ENCODE measurements around the gene ITPR3.

The ITPR3 gene

GRCh38 chr6:33688006-33688405 is 66.9 kb downstream of the ITPR3 start:
- no peaks in the 10 kb centered on the region for H3K9me3 ChIP-seq (ENCODE audit: control insufficient read depth, low read length)
- WGBS, 2 experiments (ENCODE audit: insufficient coverage in 2 of 2), result 93 to 95% methylated on average over 17 to 19 of the region's 20 CpGs
- no peak overlapping the region for H3K4me3 ChIP-seq (ENCODE audit: extremely low read depth, insufficient read depth, low read length, poor library complexity, severe bottlenecking)

GRCh38 chr6:33688451-33689147 is 67.5 kb downstream of the ITPR3 start:
- Histone ChIP-seq H3K4me3 (ENCODE audit: extremely low read depth, insufficient read depth, low read length, poor library complexity, severe bottlenecking) (no peak overlapping the region), H3K4me1 (ENCODE audit: control insufficient read depth, insufficient read depth, low read length, poor library complexity, severe bottlenecking) (peaks cover 9% of the 10 kb centered on the region), H3K36me3 (ENCODE audit: control insufficient read depth, insufficient read depth, low read length) (peaks cover 4% of the 10 kb centered on the region), H3K27ac (ENCODE audit: low read depth, low read length, severe bottlenecking) (no peak overlapping the region), H3K9me3 (ENCODE audit: control insufficient read depth, low read length) (no peaks in the 10 kb centered on the region)
- 95 to 97% methylated on average over 21 to 25 of the region's 25 CpGs for WGBS, 2 experiments (ENCODE audit: insufficient coverage in 2 of 2)

More at GRCh38 chr6:33688006-33688405, 66.9 kb downstream of the ITPR3 start:
- Histone ChIP-seq H3K4me1 (ENCODE audit: control insufficient read depth, insufficient read depth, low read length, poor library complexity, severe bottlenecking) (peaks cover 6% of the 10 kb centered on the region), H3K27ac (ENCODE audit: low read depth, low read length, severe bottlenecking) (no peak overlapping the region), H3K36me3 (ENCODE audit: control insufficient read depth, insufficient read depth, low read length) (peaks cover 4% of the 10 kb centered on the region)

GRCh38 chr6:33689148-33689494 is 68.0 kb downstream of the ITPR3 start:
- WGBS, 2 experiments (ENCODE audit: insufficient coverage in 2 of 2), result 95 to 99% methylated on average over 12 of the region's 12 CpGs
- H3K4me1 ChIP-seq (ENCODE audit: control insufficient read depth, insufficient read depth, low read length, poor library complexity, severe bottlenecking), result peaks cover 14% of the 10 kb centered on the region
- H3K36me3 ChIP-seq (ENCODE audit: control insufficient read depth, insufficient read depth, low read length), result peaks cover 6% of the 10 kb centered on the region
- H3K4me3 ChIP-seq (ENCODE audit: extremely low read depth, insufficient read depth, low read length, poor library complexity, severe bottlenecking), result no peak overlapping the region
- H3K9me3 ChIP-seq (ENCODE audit: control insufficient read depth, low read length), result no peaks in the 10 kb centered on the region
- no peak overlapping the region for H3K27ac ChIP-seq (ENCODE audit: low read depth, low read length, severe bottlenecking)

- no peak overlapping the region for H3K4me3 ChIP-seq (ENCODE audit: extremely low read depth, insufficient read depth, low read length, poor library complexity, severe bottlenecking)
- peaks cover 6% of the 10 kb centered on the region for H3K36me3 ChIP-seq (ENCODE audit: control insufficient read depth, insufficient read depth, low read length)
- peaks cover 20% of the 10 kb centered on the region for H3K4me1 ChIP-seq (ENCODE audit: control insufficient read depth, insufficient read depth, low read length, poor library complexity, severe bottlenecking)
- 98% methylated on average over 9 to 10 of the region's 10 CpGs for WGBS, 2 experiments (ENCODE audit: insufficient coverage in 2 of 2)
- no peak overlapping the region for H3K27ac ChIP-seq (ENCODE audit: low read depth, low read length, severe bottlenecking)
- no peaks in the 10 kb centered on the region for H3K9me3 ChIP-seq (ENCODE audit: control insufficient read depth, low read length)
Observed at GRCh38 chr6:33689879-33690278, 68.8 kb downstream of the ITPR3 start.

- 90 to 91% methylated on average over 8 to 12 of the region's 13 CpGs for WGBS, 2 experiments (ENCODE audit: insufficient coverage in 2 of 2)
- Histone ChIP-seq H3K36me3 (ENCODE audit: control insufficient read depth, insufficient read depth, low read length) (peaks cover 13% of the 10 kb centered on the region), H3K27ac (ENCODE audit: low read depth, low read length, severe bottlenecking) (no peak overlapping the region), H3K4me1 (ENCODE audit: control insufficient read depth, insufficient read depth, low read length, poor library complexity, severe bottlenecking) (peaks cover 25% of the 10 kb centered on the region), H3K4me3 (ENCODE audit: extremely low read depth, insufficient read depth, low read length, poor library complexity, severe bottlenecking) (no peak overlapping the region), H3K9me3 (ENCODE audit: control insufficient read depth, low read length) (no peaks in the 10 kb centered on the region)
Observed at GRCh38 chr6:33690766-33691165, 69.6 kb downstream of the ITPR3 start.

- Histone ChIP-seq H3K4me3 (ENCODE audit: extremely low read depth, insufficient read depth, low read length, poor library complexity, severe bottlenecking) (no peak overlapping the region), H3K4me1 (ENCODE audit: control insufficient read depth, insufficient read depth, low read length, poor library complexity, severe bottlenecking) (peaks cover 28% of the 10 kb centered on the region), H3K36me3 (ENCODE audit: control insufficient read depth, insufficient read depth, low read length) (peaks cover 21% of the 10 kb centered on the region), H3K9me3 (ENCODE audit: control insufficient read depth, low read length) (no peaks in the 10 kb centered on the region), H3K27ac (ENCODE audit: low read depth, low read length, severe bottlenecking) (no peak overlapping the region)
- WGBS, 2 experiments (ENCODE audit: insufficient coverage in 2 of 2), result 94 to 95% methylated on average over 13 to 15 of the region's 15 CpGs
Observed at GRCh38 chr6:33691456-33692077, 70.4 kb downstream of the ITPR3 start.

- no peak overlapping the region for H3K27ac ChIP-seq (ENCODE audit: low read depth, low read length, severe bottlenecking)
- no peak overlapping the region for H3K4me3 ChIP-seq (ENCODE audit: extremely low read depth, insufficient read depth, low read length, poor library complexity, severe bottlenecking)
- H3K36me3 ChIP-seq (ENCODE audit: control insufficient read depth, insufficient read depth, low read length), result peaks cover 26% of the 10 kb centered on the region
- H3K9me3 ChIP-seq (ENCODE audit: control insufficient read depth, low read length), result no peaks in the 10 kb centered on the region
- H3K4me1 ChIP-seq (ENCODE audit: control insufficient read depth, insufficient read depth, low read length, poor library complexity, severe bottlenecking), result peaks cover 28% of the 10 kb centered on the region
- WGBS, 2 experiments (ENCODE audit: insufficient coverage in 2 of 2), result 80 to 87% methylated on average over 10 to 12 of the region's 12 CpGs
Observed at GRCh38 chr6:33692078-33692759, 71.1 kb downstream of the ITPR3 start.

GRCh38 chr6:33692760-33693158 is 71.6 kb downstream of the ITPR3 start:
- no peaks in the 10 kb centered on the region for H3K9me3 ChIP-seq (ENCODE audit: control insufficient read depth, low read length)
- no peak overlapping the region for H3K4me3 ChIP-seq (ENCODE audit: extremely low read depth, insufficient read depth, low read length, poor library complexity, severe bottlenecking)
- peaks cover 28% of the 10 kb centered on the region for H3K4me1 ChIP-seq (ENCODE audit: control insufficient read depth, insufficient read depth, low read length, poor library complexity, severe bottlenecking)
- no peak overlapping the region for H3K27ac ChIP-seq (ENCODE audit: low read depth, low read length, severe bottlenecking)
- peaks cover 31% of the 10 kb centered on the region for H3K36me3 ChIP-seq (ENCODE audit: control insufficient read depth, insufficient read depth, low read length)
- WGBS, 2 experiments (ENCODE audit: insufficient coverage in 2 of 2), result 94 to 100% methylated on average over 8 of the region's 10 CpGs

GRCh38 chr6:33693186-33694105 is 72.3 kb downstream of the ITPR3 start:
- Histone ChIP-seq H3K4me3 (ENCODE audit: extremely low read depth, insufficient read depth, low read length, poor library complexity, severe bottlenecking) (no peak overlapping the region), H3K27ac (ENCODE audit: low read depth, low read length, severe bottlenecking) (peak overlapping the region; percentile 1), H3K36me3 (ENCODE audit: control insufficient read depth, insufficient read depth, low read length) (peaks cover 38% of the 10 kb centered on the region), H3K4me1 (ENCODE audit: control insufficient read depth, insufficient read depth, low read length, poor library complexity, severe bottlenecking) (peaks cover 28% of the 10 kb centered on the region), H3K9me3 (ENCODE audit: control insufficient read depth, low read length) (no peaks in the 10 kb centered on the region)
- 92 to 93% methylated on average over 27 to 28 of the region's 28 CpGs for WGBS, 2 experiments (ENCODE audit: insufficient coverage in 2 of 2)

GRCh38 chr6:33694401-33694931 is 73.3 kb downstream of the ITPR3 start:
- Histone ChIP-seq H3K4me1 (ENCODE audit: control insufficient read depth, insufficient read depth, low read length, poor library complexity, severe bottlenecking) (peaks cover 28% of the 10 kb centered on the region), H3K9me3 (ENCODE audit: control insufficient read depth, low read length) (no peaks in the 10 kb centered on the region), H3K4me3 (ENCODE audit: extremely low read depth, insufficient read depth, low read length, poor library complexity, severe bottlenecking) (no peak overlapping the region), H3K36me3 (ENCODE audit: control insufficient read depth, insufficient read depth, low read length) (peaks cover 41% of the 10 kb centered on the region), H3K27ac (ENCODE audit: low read depth, low read length, severe bottlenecking) (peak overlapping the region; percentile 1)
- WGBS, 2 experiments (ENCODE audit: insufficient coverage in 2 of 2), result 79 to 95% methylated on average over 4 to 17 of the region's 19 CpGs

All from mesodermal cell (in vitro differentiated cells).